ENCODE results near the gene GAPT.

The GAPT gene

DNA sequence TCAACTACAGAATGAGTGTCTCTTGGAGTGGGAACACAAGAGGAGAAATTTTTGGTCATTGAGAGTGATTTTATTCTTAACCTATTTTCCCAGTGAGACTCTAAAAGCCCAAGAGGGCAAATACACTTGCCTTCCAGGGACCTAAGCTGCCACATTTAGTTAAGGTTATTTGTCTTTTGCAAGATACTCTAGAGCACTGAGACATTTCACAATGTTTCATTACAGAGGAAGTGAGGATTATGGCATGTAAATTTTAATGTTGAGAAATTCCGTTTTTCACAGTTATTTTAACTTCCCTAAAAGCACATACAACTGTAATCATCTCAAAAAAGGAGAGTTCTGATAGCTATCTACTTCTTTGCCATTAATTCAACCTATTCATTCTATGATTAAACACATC is 53.0 kb downstream of the GAPT start (continued):
- TF ChIP-seq, protein P1, sequence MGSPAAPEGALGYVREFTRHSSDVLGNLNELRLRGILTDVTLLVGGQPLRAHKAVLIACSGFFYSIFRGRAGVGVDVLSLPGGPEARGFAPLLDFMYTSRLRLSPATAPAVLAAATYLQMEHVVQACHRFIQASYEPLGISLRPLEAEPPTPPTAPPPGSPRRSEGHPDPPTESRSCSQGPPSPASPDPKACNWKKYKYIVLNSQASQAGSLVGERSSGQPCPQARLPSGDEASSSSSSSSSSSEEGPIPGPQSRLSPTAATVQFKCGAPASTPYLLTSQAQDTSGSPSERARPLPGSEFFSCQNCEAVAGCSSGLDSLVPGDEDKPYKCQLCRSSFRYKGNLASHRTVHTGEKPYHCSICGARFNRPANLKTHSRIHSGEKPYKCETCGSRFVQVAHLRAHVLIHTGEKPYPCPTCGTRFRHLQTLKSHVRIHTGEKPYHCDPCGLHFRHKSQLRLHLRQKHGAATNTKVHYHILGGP (tag by site-specific recombination; IDR thresholded peaks at IDR 0.05) = no peak
- TF ChIP-seq ZNF571 (tag by site-specific recombination; IDR thresholded peaks at IDR 0.05) = no peak
- no peak for TF ChIP-seq ZNF585B (tag by site-specific recombination; IDR thresholded peaks at IDR 0.05)
- TF ChIP-seq, protein P2, sequence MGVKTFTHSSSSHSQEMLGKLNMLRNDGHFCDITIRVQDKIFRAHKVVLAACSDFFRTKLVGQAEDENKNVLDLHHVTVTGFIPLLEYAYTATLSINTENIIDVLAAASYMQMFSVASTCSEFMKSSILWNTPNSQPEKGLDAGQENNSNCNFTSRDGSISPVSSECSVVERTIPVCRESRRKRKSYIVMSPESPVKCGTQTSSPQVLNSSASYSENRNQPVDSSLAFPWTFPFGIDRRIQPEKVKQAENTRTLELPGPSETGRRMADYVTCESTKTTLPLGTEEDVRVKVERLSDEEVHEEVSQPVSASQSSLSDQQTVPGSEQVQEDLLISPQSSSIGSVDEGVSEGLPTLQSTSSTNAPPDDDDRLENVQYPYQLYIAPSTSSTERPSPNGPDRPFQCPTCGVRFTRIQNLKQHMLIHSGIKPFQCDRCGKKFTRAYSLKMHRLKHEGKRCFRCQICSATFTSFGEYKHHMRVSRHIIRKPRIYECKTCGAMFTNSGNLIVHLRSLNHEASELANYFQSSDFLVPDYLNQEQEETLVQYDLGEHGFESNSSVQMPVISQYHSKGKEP (tag by site-specific recombination; IDR thresholded peaks at IDR 0.05) = no peak
- TF ChIP-seq ZNF302 (tag by site-specific recombination; IDR thresholded peaks at IDR 0.05; ENCODE audit: low read depth) = no peak
- TF ChIP-seq, protein P3, sequence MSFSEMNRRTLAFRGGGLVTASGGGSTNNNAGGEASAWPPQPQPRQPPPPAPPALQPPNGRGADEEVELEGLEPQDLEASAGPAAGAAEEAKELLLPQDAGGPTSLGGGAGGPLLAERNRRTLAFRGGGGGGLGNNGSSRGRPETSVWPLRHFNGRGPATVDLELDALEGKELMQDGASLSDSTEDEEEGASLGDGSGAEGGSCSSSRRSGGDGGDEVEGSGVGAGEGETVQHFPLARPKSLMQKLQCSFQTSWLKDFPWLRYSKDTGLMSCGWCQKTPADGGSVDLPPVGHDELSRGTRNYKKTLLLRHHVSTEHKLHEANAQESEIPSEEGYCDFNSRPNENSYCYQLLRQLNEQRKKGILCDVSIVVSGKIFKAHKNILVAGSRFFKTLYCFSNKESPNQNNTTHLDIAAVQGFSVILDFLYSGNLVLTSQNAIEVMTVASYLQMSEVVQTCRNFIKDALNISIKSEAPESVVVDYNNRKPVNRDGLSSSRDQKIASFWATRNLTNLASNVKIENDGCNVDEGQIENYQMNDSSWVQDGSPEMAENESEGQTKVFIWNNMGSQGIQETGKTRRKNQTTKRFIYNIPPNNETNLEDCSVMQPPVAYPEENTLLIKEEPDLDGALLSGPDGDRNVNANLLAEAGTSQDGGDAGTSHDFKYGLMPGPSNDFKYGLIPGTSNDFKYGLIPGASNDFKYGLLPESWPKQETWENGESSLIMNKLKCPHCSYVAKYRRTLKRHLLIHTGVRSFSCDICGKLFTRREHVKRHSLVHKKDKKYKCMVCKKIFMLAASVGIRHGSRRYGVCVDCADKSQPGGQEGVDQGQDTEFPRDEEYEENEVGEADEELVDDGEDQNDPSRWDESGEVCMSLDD (tag by site-specific recombination; IDR thresholded peaks at IDR 0.05) = no peak

DNA sequence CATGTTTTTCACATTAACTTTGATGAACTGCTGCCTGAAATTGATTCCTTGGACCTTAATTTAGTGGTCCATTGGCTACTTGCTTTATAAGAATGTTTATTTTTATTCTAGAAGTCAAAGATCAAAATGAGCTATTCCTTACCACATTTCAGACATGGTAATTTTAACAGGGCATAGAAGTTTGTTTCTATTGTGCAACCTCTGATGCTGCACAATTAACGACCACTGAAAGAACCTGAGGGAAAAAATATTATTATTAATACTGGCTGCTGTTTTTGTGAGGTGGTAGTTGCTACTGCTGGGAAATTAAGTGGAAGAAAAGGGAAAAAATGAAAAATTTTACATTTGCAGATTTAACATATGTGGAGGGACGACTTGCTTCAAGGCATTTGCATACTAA is 53.7 kb downstream of the GAPT start:
- ChIA-PET CTCF (no interaction called here), POLR2A (no interaction called here)
- H3K4me3 ChIP-seq (ENCODE audit: low read depth, low read length) = no peak overlapping the region
- no peak overlapping the region for H3K27ac ChIP-seq (ENCODE audit: extremely low read depth, low read depth, low read length)
- TF ChIP-seq ZNF548 (tag by site-specific recombination; IDR thresholded peaks at IDR 0.05) = no peak
- TF ChIP-seq ZNF433 (tag by site-specific recombination; IDR thresholded peaks at IDR 0.05; ENCODE audit: low read depth) = no peak
- no peak for TF ChIP-seq ZSCAN16 (tag by site-specific recombination; IDR thresholded peaks at IDR 0.05)
- TF ChIP-seq KLF16 (tag by site-specific recombination; IDR thresholded peaks at IDR 0.05) = no peak
- H3K9me3 ChIP-seq (ENCODE audit: control insufficient read depth, insufficient read depth, low read depth, low read length) = no peaks in the 10 kb centered on the region
- no peaks in the 10 kb centered on the region for H3K4me1 ChIP-seq (ENCODE audit: control insufficient read depth, insufficient read depth, low read length)
- no peaks in the 10 kb centered on the region for H3K36me3 ChIP-seq (ENCODE audit: control insufficient read depth in 2 of 2, insufficient read depth in 1 of 2, low read length in 2 of 2)

DNA sequence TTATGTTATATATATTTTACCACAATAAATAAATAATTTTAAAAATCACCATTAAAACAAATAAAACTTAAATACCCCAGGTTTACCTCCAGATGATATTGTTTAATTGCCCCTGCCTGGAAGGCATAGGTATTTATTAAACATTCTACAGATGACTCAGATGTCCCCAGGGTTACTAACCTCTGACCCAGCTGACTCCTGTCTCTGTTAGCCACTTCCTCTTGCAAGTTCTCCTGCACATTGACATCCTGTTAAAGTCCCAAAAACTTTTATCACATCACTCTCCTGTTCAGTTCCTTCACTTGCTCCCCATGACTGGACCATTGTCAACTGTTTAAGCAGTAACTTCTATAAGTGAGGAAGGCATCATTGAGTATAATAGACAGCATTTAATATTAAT is 54.7 kb downstream of the GAPT start:
- TF ChIP-seq ZNF571 (tag by site-specific recombination; IDR thresholded peaks at IDR 0.05) (no peak), ZFP69B (tag by site-specific recombination; IDR thresholded peaks at IDR 0.05) (no peak)
- TF ChIP-seq, protein P4, sequence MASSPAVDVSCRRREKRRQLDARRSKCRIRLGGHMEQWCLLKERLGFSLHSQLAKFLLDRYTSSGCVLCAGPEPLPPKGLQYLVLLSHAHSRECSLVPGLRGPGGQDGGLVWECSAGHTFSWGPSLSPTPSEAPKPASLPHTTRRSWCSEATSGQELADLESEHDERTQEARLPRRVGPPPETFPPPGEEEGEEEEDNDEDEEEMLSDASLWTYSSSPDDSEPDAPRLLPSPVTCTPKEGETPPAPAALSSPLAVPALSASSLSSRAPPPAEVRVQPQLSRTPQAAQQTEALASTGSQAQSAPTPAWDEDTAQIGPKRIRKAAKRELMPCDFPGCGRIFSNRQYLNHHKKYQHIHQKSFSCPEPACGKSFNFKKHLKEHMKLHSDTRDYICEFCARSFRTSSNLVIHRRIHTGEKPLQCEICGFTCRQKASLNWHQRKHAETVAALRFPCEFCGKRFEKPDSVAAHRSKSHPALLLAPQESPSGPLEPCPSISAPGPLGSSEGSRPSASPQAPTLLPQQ (tag by site-specific recombination; IDR thresholded peaks at IDR 0.05) = no peak
- no peak overlapping the region for H3K4me3 ChIP-seq (ENCODE audit: low read depth, low read length)
- no peaks in the 10 kb centered on the region for H3K36me3 ChIP-seq (ENCODE audit: control insufficient read depth in 2 of 2, insufficient read depth in 1 of 2, low read length in 2 of 2)
- H3K27ac ChIP-seq (ENCODE audit: extremely low read depth, low read depth, low read length) = no peak overlapping the region
- ChIA-PET POLR2A (no interaction called here), CTCF (no interaction called here)
- H3K9me3 ChIP-seq (ENCODE audit: control insufficient read depth, insufficient read depth, low read depth, low read length) = no peaks in the 10 kb centered on the region
- no peaks in the 10 kb centered on the region for H3K4me1 ChIP-seq (ENCODE audit: control insufficient read depth, insufficient read depth, low read length)

Data from HEK293 (cell line).